GM18508 (cell line): ENCODE data around the gene DNAJC5.
"Not testable (repeated sequence)": the region's sequence is repeated elsewhere in the genome, so short reads cannot be mapped to it uniquely, and the experiment has no call there.

Source experiments
- ATAC-seq: cut with Tn5 transposase; IDR thresholded peaks from one replicate; pipeline ENCODE4 v1.9.1; 2021; ENCODE audit warnings: moderate number of reproducible peaks; ENCODE audit not compliant: insufficient read depth, unreplicated experiment

Gene DNAJC5

GRCh38 chr20:63963784-63964301, 68.9 kb downstream of the DNAJC5 start:
- ATAC-seq = no peak

GRCh38 chr20:63964412-63964811, 69.5 kb downstream of the DNAJC5 start:
- ATAC-seq = no peak

DNA sequence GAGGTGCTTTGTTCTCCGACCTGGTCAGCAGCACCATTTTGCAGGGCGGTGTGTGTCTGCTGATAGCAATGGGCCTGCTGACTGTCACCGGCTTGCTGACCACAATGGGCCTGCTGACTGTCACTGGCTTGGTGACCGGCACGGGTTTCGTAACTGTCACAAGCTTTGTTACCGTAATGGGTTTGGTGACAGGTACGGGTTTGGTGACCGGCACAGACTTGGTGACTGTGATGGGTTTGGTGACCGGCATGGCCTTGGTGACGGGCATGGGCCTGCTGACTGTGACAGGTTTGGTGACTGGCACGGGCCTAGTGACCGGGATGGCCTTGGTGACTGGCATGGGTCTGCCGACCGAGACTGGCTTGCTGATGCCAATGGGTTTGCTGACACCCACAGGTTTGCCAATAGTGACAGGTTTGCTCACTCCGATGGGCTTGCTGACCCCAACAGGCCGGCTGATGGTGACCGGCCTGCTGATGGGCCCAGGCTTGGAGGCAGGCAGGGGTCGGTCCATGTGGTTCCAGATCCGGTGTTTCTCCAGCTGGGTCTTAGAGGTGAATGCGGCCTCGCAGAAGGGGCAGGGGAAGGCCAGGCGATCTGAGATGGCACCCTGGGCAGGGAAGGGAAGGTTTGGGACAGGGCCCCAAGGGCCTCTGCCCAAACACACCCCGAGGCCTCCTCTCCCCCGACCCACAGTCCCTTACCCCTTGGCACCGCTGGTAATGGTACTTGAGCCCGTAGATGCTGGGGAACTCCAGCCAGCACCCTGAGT, 71.4 kb downstream of the DNAJC5 start:
- ATAC-seq = no peak

GRCh38 chr20:63966944-63967322, 72.0 kb downstream of the DNAJC5 start:
- ATAC-seq = no peak

DNA sequence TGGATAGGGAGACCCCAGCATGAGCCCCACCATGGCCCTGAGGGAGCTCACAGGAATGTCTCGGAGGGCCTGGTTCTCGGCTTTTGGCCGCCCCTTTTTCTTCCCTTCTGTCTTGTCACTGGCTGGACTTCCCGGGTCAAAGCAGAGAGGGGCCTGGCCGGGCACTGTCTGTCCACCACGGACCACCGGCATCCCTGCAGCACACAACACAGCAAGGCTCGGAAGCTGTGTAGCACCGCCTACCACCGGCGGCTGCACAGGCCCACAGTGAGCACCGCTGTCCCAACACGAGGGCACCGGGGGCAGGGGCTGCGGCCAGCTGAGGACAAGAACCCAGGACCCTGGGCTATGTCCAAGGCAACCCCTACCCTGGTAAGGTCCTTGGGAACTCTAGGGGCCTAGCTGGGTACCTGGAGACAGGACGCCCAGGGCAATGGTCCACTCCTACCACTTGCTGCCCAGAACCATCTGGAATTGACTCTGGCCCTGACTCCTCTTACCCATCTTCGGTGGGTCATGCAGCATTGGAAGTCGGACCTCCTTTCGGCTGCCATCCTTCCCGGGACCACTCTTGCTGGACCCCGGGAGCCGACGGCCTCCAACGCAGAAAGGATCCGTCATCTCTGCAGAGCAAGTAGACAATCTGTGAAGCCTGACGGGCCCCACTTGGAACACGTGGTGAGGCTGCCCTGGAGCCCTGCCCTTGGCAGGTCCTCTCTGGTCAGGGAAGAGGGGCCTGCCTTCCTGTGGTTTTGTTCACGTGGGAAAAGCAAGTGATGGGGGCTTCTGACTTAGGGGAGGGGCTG, 72.6 kb downstream of the DNAJC5 start:
- ATAC-seq = no peak

GRCh38 chr20:63968136-63968927, 73.4 kb downstream of the DNAJC5 start:
- no peak for ATAC-seq

- no peak for ATAC-seq
Measured at GRCh38 chr20:63968928-63969760, 74.2 kb downstream of the DNAJC5 start.

- ATAC-seq = no peak
Measured at GRCh38 chr20:63969838-63970713, 75.2 kb downstream of the DNAJC5 start, which contains the start of gene ZNF512B. TSS of gene ZNF512B (minus strand) at chr20:63969930. CDS start at chr20:63967950, 1,980 bp downstream.

DNA sequence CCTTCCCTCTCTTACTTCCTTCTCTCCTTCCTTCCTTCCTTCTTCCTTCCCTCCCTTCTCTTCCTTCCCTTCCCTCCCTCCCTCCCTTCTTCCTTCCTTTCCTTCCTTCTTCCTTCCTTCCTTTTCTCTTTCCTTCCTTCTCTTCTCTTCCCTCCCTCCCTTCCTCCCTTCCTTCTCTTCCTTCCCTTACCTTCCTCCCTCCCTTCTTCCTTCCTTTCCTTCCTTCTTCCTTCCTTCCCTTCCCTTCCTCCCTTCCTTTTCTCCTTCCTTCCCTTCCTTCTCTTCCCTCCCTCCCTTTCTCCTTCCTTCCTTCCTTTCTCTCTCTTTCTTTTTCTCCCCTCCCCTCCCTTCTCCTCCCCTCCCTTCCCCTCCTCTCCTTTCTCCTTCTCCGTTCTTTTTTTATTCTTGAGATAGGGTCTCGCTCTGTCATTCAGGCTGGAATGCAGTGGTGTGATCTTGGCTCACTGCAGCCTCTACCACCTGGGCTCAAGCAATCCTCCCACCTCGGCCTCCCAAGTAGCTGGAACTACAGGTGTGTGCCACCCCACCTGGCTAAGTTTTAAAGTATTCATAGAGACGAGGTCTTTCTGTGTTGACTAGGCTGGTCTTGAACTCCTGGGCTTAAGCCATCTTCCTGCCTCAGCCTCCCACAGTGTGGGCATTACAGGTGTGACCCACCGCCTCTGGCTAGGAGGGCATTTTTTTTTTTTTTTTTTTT, 75.9 kb downstream of the DNAJC5 start:
- no peak for ATAC-seq

DNA sequence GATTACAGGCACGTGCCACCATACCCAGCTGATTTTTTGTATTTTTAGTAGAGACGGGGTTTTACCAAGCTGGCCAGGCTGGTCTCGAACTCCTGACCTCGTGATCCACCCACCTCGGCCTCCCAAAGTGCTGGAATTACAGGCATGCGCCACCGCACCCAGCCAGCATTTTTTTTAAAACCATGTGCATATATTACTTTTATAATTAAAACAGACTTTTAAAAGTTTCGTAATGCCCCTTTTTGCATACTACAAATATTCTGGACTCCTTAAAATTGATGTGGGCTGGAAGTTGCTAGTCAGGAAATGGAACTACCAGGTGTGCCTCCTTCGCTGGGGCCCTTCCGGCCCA, 77.0 kb downstream of the DNAJC5 start:
- ATAC-seq = not testable (repeated sequence)

DNA sequence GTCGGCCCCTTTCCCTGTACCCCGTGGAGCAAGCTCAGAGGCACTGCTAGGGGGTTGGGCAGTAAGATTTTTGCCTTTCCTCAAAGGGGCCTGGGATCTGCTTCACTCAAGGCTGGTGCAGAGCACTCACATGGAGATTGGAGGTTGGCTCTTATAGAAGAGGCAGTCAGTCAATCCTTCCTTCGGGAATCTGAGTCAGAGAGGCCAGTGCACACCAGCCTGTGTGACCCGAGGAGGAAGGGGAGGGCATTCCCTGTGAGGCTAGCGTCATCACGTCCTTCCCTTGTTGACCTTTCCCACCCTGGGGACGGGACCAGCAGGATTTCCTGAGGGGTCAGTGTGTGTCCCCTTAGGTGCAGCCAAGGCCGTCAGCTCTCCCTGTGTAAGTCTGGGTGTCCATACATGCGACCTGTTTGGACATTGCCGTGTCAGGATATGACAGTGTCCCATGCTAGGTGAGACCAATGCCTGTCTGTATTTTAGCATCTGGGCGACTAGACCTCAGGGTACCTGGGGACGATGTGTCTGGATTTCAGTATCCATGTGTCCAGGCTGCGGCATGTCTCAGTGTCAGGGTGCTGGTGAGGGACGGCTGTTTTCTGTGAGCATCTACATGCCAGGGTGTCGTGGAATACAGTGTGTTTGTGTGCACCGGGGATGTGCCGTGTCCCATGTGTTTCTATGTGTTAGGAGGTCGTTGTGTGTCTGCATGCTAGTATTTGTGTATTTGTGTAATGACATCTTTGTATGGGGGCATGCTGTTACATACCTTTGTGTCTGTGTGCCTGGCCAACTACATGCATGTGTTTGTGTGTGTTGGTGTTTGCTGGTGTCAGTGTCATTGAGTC, 77.6 kb downstream of the DNAJC5 start:
- no peak for ATAC-seq

- ATAC-seq = no peak
Measured at GRCh38 chr20:63973160-63973479, 78.2 kb downstream of the DNAJC5 start.

GRCh38 chr20:63973636-63974401, 78.9 kb downstream of the DNAJC5 start:
- no peak for ATAC-seq

- no peak for ATAC-seq
Measured at GRCh38 chr20:63974402-63975200, 79.7 kb downstream of the DNAJC5 start.

DNA sequence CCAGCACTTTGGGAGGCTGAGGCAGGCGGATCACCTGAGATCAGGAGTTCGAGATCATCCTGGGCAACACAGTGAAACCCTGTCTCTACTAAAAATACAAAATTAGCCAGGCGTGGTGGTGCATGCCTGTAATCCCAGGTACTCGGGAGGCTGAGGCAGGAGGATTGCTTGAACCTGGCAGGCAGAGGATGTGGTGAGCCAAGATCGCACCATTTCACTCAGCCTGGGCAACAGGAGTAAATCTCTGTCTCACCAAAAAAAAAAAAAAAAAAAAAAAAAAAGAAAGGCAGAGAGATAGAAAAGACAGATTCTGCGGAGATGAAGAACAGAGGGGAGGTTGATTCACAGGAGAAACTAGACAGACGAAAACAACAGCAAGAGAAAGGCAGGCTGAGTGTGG, 81.6 kb downstream of the DNAJC5 start:
- ATAC-seq = not testable (repeated sequence)
